Central memory CD8-positive, alpha-beta T cell (primary cell): ENCODE data around the gene ZNF48.
A peak's percentile ranks its signal among the peaks of the same experiment; 100 is the strongest.

Experiments
- ATAC-seq: fragments of 150-1000 bp; cut with Tn5 transposase; replicated peaks from 2 replicates; pipeline ENCODE4 v1.10.0; 2022; ENCODE audit warnings: mild to moderate bottlenecking, moderate FRiP score, moderate number of reproducible peaks; ENCODE audit not compliant: poor library complexity, severe bottlenecking; ENCODE audit errors: extremely low read depth
- DNase-seq, 2 donors: peaks; one replicate each; pipeline ENCODE4 v3.0.0; 2021; ENCODE audit warnings: low spot score in 2 of 2
- H3K27ac Mint-ChIP-seq: one replicate; pipeline ENCODE4 v1.8.0; 2022; ENCODE audit warnings: low read depth, mild to moderate bottlenecking, moderate library complexity, mixed read lengths
- H3K27me3 Mint-ChIP-seq: one replicate; pipeline ENCODE4 v1.8.0; 2022; ENCODE audit warnings: mixed read lengths
- H3K36me3 Mint-ChIP-seq: one replicate; pipeline ENCODE4 v1.8.0; 2022; ENCODE audit warnings: mild to moderate bottlenecking, moderate library complexity, mixed read lengths; ENCODE audit not compliant: insufficient read depth
- H3K4me1 Mint-ChIP-seq: one replicate; pipeline ENCODE4 v1.8.0; 2022; ENCODE audit warnings: mixed read lengths
- H3K4me3 Mint-ChIP-seq: one replicate; pipeline ENCODE4 v1.8.0; 2022; ENCODE audit warnings: mild to moderate bottlenecking, moderate library complexity, mixed read lengths
- H3K9me3 Mint-ChIP-seq: one replicate; pipeline ENCODE4 v1.8.0; 2022; ENCODE audit warnings: mixed read lengths

Gene ZNF48

DNA sequence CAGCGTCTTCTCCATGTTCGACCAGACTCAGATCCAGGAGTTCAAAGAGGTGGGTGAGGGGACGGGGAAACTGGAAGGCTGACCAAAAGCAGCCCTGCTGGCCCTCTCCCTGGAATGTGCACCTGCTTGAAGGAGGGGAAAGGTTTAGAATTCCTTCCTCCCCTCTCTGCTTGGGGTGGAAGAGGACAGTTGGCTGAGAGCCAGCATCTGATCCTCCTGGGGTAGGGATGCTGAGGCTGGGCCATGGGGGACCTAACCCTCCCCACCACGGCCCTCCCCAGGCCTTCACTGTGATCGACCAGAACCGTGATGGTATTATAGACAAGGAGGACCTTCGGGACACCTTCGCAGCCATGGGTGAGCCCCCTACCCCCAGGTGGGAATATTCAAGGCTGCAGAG is 19.4 kb upstream of the ZNF48 start:
- Mint-ChIP-seq H3K27me3 (no peaks in the 10 kb centered on the region), H3K4me3 (no peak overlapping the region), H3K36me3 (peaks cover 26% of the 10 kb centered on the region), H3K9me3 (no peaks in the 10 kb centered on the region), H3K4me1 (peaks cover 55% of the 10 kb centered on the region), H3K27ac (peak overlapping the region; percentile 62)
- DNase-seq (no peak), ATAC-seq (no peak)

DNA sequence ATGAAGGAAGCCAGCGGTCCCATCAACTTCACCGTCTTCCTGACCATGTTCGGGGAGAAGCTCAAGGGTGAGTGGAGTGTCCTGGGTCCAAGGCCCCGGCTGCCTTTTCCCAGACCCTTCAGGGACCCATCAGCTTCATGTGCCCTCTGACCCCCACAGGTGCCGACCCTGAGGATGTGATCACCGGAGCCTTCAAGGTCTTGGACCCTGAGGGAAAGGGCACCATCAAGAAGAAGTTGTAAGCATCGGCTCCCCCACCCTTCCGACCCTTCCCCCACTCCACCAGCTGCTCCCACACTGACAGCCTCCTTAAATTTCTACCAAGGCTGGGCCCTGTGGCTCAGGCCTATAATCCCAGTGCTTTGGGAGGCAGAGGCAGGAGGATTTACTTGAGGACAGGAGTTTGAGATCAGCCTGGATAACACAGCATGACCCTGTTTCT is 18.7 kb upstream of the ZNF48 start:
- Mint-ChIP-seq H3K9me3 (no peaks in the 10 kb centered on the region), H3K27ac (peak overlapping the region; percentile 99), H3K4me1 (peaks cover 55% of the 10 kb centered on the region), H3K4me3 (no peak overlapping the region), H3K27me3 (no peaks in the 10 kb centered on the region), H3K36me3 (peaks cover 25% of the 10 kb centered on the region)
- DNase-seq, result no peak
- no peak for ATAC-seq

DNA sequence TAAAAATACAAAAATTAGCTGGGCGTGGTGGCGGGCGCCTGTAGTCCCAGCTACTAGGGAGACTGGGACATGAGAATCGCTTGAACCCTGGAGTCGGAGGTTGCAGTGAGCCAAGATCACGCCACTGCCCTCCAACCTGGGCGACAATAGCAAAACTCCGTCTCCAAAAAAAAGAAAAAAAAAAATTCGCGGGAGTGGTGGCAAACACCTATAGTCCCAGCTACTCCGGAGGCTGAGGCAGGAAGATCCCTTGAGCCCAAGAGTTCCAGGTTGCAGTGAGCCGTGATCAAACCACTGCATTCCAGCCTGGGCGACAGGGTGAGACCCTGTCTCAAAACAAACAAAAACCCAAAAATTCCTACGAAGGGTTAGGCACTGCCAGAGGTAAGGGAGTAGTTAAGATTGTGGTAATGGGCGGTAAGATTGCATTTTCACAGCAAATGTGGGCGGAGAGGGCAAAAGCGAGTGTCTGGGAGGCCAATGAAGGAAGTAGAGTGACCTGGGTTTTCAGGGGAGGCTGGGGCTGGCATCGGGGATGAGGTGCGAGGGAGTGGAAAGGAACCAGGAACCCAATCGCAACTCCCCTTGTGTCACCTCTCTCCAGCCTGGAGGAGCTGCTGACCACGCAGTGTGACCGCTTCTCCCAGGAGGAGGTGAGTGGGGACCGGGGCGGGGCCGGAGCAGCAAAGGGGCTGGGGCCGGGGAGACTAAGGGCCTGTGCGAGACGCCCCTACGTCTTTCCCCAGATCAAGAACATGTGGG is 18.0 kb upstream of the ZNF48 start:
- Mint-ChIP-seq H3K4me3 (peak overlapping the region; percentile 98), H3K36me3 (peaks cover 27% of the 10 kb centered on the region), H3K27ac (peak overlapping the region; percentile 99), H3K4me1 (peaks cover 55% of the 10 kb centered on the region), H3K9me3 (no peaks in the 10 kb centered on the region), H3K27me3 (no peaks in the 10 kb centered on the region)
- ATAC-seq (no peak), DNase-seq (no peak)

DNA sequence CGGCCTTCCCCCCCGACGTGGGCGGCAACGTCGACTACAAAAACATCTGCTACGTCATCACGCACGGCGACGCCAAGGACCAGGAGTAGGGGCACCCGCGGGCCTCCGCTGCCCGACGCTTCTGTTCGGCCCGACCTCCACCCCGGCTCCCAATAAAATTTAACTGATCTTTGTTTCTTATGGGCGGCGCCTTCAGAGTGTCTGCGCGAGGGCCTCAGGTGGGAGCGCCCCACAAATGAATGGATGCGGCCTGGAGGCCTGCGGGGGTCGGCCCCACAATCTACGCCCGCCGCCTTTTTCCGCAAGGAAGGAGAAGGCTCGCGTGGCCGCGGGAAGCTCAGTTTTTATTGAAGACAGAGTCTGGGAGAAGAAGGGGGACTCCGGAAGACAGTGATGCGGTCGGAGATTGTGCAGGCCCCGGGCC is 17.4 kb upstream of the ZNF48 start:
- Mint-ChIP-seq H3K27me3 (no peaks in the 10 kb centered on the region), H3K4me1 (peaks cover 58% of the 10 kb centered on the region), H3K4me3 (peak overlapping the region; percentile 98), H3K27ac (peak overlapping the region; percentile 99), H3K9me3 (no peaks in the 10 kb centered on the region), H3K36me3 (peaks cover 33% of the 10 kb centered on the region)
- DNase-seq (peak; percentile 74 to 84), ATAC-seq (peak; percentile 41)

DNA sequence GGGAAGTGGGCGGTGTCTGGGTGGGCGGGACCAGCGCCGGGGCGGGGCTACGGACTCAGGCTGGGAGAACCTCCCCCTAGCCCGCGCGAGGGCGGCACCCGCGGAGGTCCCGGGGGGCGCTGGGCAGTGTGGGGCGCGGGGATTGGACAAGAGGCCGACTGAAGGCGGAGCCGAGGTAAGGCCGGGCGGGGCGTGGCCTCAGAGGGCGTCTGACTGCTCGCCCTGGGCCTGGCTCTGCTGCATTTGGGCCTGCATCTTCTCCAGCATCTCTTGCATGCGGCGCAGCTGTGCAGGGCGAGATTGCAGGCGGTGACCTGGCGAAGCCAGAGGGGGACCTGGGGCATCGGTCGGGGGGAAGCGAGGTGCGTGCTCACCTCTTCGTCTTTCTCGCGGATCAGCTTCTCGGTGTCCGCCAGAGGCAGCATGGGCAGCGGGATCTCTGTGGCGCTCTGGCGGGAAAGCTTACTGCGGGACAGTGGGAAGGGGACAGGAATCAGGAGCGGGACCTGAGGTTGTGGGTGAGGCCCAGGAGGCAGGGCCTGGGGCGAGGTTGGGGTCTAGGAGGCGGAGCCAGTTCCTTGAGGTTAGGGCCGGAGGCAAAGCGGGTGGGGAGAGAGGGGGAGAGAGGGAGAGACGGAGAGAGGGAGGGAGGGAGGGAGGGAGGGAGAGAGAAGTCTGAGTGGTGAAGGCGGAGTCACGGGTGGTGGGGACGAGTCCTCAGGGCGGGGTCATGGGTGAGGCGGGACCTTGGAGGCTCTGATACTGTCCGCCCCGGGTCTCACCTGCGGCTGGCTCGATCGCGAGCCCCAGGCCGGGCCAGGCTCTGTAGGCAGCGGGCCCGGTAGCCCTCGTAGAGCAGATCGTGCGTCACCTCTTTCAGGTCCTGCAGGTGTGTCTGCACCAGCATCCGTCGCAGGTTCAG is 16.7 kb upstream of the ZNF48 start:
- Mint-ChIP-seq H3K27me3 (no peaks in the 10 kb centered on the region), H3K4me3 (peak overlapping the region; percentile 98), H3K27ac (peak overlapping the region; percentile 99), H3K9me3 (no peaks in the 10 kb centered on the region), H3K36me3 (peaks cover 32% of the 10 kb centered on the region), H3K4me1 (peaks cover 63% of the 10 kb centered on the region)
- DNase-seq (peak; percentile 95 to 99), ATAC-seq (peak; percentile 80)

DNA sequence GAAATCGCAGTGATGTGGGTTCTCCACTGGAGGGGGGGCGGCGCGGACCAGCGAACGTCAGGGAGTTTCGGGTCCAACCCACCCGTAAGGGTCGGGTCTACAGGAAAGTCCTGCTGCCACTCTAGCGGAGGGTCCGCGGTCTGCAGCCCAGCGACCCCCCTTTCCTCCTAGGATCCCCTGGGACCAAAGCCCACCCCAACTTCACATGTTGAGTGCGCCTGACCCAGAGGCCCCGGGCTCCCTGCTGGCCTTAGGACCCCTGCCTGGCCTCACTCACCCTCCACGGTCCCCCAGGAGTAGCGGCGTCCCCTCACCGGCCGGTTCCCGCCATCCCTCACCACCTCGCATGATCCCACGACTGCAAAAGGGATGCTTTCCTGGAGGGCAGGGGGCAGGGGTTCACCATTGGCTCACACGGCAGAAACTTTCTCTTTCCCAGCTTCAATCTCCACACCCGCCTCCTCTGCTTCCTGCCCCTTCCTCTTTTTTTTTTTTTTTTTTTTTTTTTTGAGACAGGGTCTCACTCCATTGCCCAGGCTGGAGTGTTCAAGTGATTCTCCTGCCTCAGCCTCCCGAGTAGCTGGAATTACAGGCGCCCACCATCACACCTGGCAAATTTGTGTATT is 15.9 kb upstream of the ZNF48 start:
- peaks cover 67% of the 10 kb centered on the region for H3K4me1 Mint-ChIP-seq

DNA sequence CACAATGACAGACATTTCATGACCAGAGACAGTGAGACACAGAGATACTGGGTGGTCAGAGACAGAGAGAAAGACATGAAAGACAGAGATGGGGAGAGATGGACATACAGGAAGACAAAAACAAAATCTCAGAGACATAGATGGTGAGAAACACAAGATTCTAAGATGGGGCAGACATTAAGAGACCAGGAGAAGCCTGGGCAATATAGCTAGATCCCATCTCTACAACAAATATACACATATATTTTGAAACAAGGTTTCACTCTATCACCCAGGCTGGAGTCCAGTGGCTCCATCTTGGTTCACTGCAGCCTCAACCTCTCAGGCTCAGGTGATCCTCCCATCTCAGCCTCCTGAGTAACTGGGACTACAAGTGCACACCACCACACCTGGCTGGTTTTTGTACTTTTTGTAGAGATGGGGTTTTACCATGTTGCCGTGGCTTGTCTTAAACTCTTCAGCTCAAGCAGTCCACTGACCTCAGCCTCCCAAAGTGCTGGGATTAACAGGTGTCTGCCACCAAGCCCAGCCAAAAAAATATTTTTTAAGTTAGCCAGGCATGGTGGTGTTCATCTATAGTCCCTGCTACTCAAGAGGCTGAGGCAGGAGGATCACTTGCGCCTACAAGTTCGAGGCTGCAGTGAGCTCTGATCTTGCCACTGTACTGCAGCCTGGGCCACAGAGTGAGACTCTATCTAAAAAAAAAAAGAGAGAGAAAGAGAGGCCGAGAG is 15.0 kb upstream of the ZNF48 start:
- Mint-ChIP-seq H3K9me3 (no peaks in the 10 kb centered on the region), H3K36me3 (peaks cover 32% of the 10 kb centered on the region), H3K27me3 (no peaks in the 10 kb centered on the region), H3K4me1 (peaks cover 67% of the 10 kb centered on the region), H3K27ac (peak overlapping the region; percentile 99), H3K4me3 (peak overlapping the region; percentile 98)
- ATAC-seq, result no peak
- DNase-seq, result no peak

More for the DNA sequence above, 15.9 kb upstream of the ZNF48 start:
- DNase-seq, result no peak
- no peaks in the 10 kb centered on the region for H3K27me3 Mint-ChIP-seq
- H3K36me3 Mint-ChIP-seq, result peaks cover 32% of the 10 kb centered on the region
- no peaks in the 10 kb centered on the region for H3K9me3 Mint-ChIP-seq
- H3K27ac Mint-ChIP-seq, result peak overlapping the region; percentile 99
- ATAC-seq, result no peak
- peak overlapping the region; percentile 98 for H3K4me3 Mint-ChIP-seq

DNA sequence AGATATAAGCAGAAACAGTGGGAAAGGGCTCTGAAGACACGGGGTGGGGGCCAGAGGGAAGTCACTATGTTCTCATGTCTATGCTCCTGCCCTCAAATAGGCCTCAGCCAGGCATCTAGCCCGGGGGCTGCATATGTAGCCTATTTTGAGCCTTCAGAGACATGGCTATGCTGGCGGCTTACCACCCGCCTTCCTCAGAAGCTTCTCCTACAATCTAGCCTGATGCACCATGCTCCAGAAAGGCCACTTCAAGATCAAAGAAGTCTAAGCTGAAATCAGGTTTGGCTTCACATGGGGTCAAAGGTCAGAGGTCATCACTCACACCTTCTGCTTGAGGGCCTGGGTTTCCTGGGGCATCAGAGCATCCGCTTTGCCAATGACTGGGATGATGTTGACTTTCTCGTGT is 14.4 kb upstream of the ZNF48 start:
- no peak for ATAC-seq

DNA sequence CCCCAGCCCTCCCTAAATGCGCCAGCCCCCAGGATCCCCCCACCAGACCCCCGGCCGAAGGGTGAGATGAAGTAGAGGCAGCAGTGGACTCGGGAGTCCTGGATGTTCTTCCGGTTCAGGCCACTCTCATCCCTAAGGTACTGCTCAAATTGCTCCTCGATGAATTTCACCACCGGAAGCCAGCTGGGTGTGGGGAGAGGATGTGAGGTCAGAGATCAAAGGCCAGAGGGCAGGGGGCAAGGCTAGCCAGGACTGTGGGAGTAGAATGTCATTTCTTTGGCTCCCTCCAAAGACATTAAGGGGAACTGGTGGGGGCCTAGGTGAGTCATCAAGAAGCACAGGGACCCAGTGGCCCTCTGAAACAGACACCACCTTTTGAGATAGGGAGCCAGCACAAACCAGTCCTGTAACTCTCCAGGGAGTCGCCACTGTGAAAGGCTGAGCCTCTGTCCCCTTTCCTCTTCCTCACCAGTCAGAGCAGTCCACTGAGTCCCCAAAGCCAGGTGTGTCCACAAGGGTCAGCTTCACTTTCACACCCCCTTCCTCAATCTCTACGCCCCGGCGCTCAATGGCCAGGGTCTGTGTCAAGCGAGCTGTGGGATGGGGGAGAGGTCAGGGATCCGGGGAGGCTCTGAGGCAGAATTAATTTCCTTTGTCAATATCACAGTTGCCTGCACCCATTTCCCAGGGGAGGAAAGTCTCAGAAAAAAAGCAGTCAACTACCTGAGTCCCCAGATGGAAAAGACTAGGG is 13.8 kb upstream of the ZNF48 start:
- no peaks in the 10 kb centered on the region for H3K9me3 Mint-ChIP-seq
- H3K36me3 Mint-ChIP-seq, result peaks cover 32% of the 10 kb centered on the region
- peak overlapping the region; percentile 83 for H3K27ac Mint-ChIP-seq
- no peaks in the 10 kb centered on the region for H3K27me3 Mint-ChIP-seq
- ATAC-seq (no peak), DNase-seq (no peak)
- peaks cover 67% of the 10 kb centered on the region for H3K4me1 Mint-ChIP-seq
- H3K4me3 Mint-ChIP-seq, result peak overlapping the region; percentile 98

More for the DNA sequence above, 14.4 kb upstream of the ZNF48 start:
- Mint-ChIP-seq H3K27me3 (no peaks in the 10 kb centered on the region), H3K36me3 (peaks cover 32% of the 10 kb centered on the region), H3K9me3 (no peaks in the 10 kb centered on the region), H3K27ac (peak overlapping the region; percentile 83), H3K4me1 (peaks cover 67% of the 10 kb centered on the region), H3K4me3 (peak overlapping the region; percentile 98)
- DNase-seq, result no peak

DNA sequence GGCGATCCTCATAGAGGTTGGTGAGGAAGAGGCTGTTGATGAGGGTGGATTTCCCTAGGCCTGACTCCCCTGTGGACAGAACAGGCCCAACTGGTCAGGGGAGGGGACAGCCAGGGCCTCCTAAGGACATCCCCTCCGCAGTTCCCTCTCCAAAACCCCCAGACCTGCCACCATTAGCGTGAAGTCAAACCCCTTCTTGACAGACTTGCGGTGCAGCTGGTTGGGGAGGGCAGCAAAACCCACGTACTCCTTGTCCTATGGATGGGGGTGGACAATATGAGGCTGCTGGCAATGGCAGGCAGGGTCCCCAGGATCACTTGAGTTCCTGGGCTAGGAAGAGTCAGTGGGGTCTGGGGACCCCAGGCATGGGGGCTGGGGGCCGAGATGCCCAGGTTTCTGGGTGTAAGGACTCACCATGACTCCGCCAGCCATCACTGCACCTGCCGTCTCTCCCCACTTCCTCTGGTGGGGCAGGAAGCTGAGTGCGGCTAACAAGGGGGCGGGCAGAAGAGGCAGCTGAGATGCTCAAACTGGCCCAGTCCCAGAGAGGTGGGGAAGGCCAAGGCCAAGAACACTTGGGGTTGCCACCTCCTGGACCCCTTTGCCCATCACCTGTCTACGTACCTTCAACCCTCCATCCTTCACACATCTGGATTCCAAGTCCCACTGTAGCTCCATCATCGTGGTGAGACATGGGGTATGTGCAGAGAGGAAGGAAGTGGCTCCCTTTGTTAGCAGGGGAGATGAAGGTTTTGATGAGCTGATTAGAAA is 12.9 kb upstream of the ZNF48 start, which contains the start of gene SEPTIN1:
Gene SEPTIN1, minus strand, starts transcription at position 451 of the 771 bp plus-strand sequence. Its CDS starts 19 bp downstream, at position 432.
- Mint-ChIP-seq H3K4me1 (peaks cover 64% of the 10 kb centered on the region), H3K27ac (peak within 1 kb of the TSS; percentile 83), H3K27me3 (no peaks in the 10 kb centered on the region), H3K36me3 (peaks cover 32% of the 10 kb centered on the region), H3K9me3 (no peaks in the 10 kb centered on the region), H3K4me3 (peak within 1 kb of the TSS; percentile 98)
- ATAC-seq, result peak; percentile 48
- peak; percentile 61 to 73 for DNase-seq

DNA sequence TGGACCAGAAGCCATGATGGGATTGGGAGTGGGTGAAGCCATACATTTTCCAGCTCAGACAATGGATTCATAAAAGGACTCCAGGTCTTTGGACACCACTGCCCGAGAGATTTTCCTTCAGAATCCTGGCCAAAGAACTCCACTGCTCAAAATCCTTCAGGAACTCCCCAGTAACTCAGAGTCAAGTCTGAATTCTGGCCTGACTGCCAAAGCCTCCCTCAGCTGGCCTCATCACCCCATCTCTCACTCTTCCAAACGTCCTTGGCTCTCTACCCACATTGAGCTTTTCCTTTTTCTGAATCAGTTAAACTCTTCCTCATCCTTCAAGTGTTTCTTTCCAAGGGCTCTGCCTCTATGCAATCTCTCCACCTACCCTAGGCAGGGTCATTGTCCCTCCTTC is 11.7 kb upstream of the ZNF48 start:
- peak overlapping the region; percentile 98 for H3K4me3 Mint-ChIP-seq
- peak overlapping the region; percentile 83 for H3K27ac Mint-ChIP-seq
- H3K27me3 Mint-ChIP-seq, result no peaks in the 10 kb centered on the region
- H3K9me3 Mint-ChIP-seq, result no peaks in the 10 kb centered on the region
- ATAC-seq (no peak), DNase-seq (no peak)
- peaks cover 51% of the 10 kb centered on the region for H3K4me1 Mint-ChIP-seq
- peaks cover 24% of the 10 kb centered on the region for H3K36me3 Mint-ChIP-seq
